ENCODE data around the gene MPL. TPM values are rescaled to one million over a fixed set of nuclear protein-coding genes. Genes with fewer than 3 reads are reported as not detected.

The MPL gene
- total and polyA plus RNA-seq, 9 donors, result 0.35 to 2.6 (median 0.73) TPM; not detected in 1

DNA sequence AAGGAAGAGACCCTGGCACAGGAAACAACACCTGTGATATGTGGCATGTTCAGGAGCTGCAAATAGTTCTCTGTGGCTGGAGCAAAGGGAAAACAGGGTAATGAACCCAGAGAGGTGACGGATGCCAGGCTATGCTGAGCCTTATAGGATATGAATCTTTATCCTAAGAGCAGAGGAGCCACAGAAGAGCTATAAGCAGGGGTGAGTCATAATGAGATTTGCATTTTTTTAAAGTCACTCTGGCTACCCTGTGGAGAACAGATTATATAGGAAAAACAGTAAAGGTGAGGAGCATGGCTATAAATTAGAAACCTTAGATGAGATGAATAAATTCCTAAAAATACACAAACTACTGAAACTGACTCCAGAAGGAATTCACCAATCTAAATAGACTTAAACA is 12.8 kb upstream of the MPL start:
- no peaks in the 10 kb centered on the region for H3K36me3 ChIP-seq
- no peak for DNase-seq
- H3K27me3 ChIP-seq, result no peaks in the 10 kb centered on the region
- H3K4me3 ChIP-seq, result no peak overlapping the region
- no peaks in the 10 kb centered on the region for H3K9me3 ChIP-seq
- TF ChIP-seq, protein P1, sequence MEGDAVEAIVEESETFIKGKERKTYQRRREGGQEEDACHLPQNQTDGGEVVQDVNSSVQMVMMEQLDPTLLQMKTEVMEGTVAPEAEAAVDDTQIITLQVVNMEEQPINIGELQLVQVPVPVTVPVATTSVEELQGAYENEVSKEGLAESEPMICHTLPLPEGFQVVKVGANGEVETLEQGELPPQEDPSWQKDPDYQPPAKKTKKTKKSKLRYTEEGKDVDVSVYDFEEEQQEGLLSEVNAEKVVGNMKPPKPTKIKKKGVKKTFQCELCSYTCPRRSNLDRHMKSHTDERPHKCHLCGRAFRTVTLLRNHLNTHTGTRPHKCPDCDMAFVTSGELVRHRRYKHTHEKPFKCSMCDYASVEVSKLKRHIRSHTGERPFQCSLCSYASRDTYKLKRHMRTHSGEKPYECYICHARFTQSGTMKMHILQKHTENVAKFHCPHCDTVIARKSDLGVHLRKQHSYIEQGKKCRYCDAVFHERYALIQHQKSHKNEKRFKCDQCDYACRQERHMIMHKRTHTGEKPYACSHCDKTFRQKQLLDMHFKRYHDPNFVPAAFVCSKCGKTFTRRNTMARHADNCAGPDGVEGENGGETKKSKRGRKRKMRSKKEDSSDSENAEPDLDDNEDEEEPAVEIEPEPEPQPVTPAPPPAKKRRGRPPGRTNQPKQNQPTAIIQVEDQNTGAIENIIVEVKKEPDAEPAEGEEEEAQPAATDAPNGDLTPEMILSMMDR (IDR thresholded peaks at IDR 0.05), result no peak
- TF ChIP-seq POLR2A (IDR thresholded peaks at IDR 0.05), result no peak
- no peak for TF ChIP-seq EP300 (IDR thresholded peaks at IDR 0.05)
- WGBS, 3 donors, result 91 to 100% (median 96%) methylated on average over 1 of the region's 1 CpG
- no peak overlapping the region for H3K27ac ChIP-seq
- intact Hi-C loops (cut with DNase I), result no loop called here
- no peaks in the 10 kb centered on the region for H3K4me1 ChIP-seq (ENCODE audit: insufficient read depth)

DNA sequence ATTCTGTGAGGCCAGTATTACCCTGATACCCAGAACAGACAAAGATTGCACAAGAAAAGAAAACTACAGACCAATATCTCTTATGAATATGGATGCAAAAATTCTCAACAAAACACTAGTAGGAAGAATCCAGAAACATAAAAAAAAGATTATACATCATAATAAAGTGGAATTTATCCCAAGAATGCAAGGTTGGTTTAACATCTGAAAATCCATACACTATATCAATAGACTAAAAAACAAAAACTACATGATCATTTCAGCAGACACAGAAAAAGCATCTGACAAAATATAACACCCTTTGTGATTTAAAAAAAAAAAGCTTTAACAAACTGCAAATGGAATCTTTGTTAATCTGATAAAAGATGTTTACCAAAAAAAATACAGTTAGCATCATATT is 12.2 kb upstream of the MPL start:
- intact Hi-C loops (cut with DNase I), result no loop called here
- no peak overlapping the region for H3K4me3 ChIP-seq
- no peaks in the 10 kb centered on the region for H3K27me3 ChIP-seq
- no peak overlapping the region for H3K27ac ChIP-seq
- TF ChIP-seq, protein P1 (IDR thresholded peaks at IDR 0.05), result no peak
- TF ChIP-seq POLR2A (IDR thresholded peaks at IDR 0.05), result no peak
- no peak for TF ChIP-seq EP300 (IDR thresholded peaks at IDR 0.05)
- H3K9me3 ChIP-seq, result no peaks in the 10 kb centered on the region
- no peaks in the 10 kb centered on the region for H3K4me1 ChIP-seq (ENCODE audit: insufficient read depth)
- no peaks in the 10 kb centered on the region for H3K36me3 ChIP-seq
- DNase-seq, result no peak

DNA sequence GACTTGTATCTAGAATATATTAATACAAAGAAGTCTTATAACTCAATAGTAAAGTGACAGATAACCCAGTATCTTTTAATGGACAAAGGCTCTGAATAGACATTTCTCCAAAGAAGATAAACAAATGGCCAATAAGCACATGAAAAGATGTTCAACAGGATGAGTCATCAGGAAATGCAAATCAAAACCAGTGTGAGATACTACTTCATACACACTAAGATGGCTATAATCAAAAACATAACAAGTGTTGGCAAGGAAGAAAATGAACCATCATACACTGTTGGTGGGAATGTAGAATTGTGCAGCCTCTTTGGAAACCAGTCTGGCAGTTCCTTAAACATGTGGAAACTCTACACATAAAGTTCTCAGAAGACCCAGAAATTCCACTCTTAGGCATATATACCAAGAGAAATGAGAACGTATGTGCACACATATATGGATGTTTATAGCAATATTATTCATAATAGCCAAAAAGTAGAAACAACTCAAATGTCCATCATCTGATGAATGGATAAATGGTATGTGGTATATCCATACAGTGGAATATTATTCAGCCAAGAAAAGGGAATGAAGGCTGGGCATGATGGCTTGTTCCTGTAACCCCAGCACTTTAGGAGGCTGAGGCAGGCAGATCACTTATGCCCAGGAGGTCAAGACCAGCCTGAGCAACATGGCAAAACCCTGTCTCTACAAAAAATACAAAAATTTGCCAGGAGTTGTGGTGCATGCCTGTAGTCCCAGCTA is 9.9 kb upstream of the MPL start:
- H3K36me3 ChIP-seq, result no peaks in the 10 kb centered on the region
- no peaks in the 10 kb centered on the region for H3K27me3 ChIP-seq
- no peaks in the 10 kb centered on the region for H3K4me1 ChIP-seq (ENCODE audit: insufficient read depth)
- intact Hi-C loops (cut with DNase I), result no loop called here
- WGBS, 3 donors, result 98 to 100% (median 99%) methylated on average over 1 of the region's 1 CpG
- DNase-seq, result no peak
- no peak overlapping the region for H3K4me3 ChIP-seq
- no peaks in the 10 kb centered on the region for H3K9me3 ChIP-seq
- TF ChIP-seq EP300 (IDR thresholded peaks at IDR 0.05) (no peak), POLR2A (IDR thresholded peaks at IDR 0.05) (no peak)
- TF ChIP-seq, protein P1 (IDR thresholded peaks at IDR 0.05), result no peak
- H3K27ac ChIP-seq, result no peak overlapping the region

DNA sequence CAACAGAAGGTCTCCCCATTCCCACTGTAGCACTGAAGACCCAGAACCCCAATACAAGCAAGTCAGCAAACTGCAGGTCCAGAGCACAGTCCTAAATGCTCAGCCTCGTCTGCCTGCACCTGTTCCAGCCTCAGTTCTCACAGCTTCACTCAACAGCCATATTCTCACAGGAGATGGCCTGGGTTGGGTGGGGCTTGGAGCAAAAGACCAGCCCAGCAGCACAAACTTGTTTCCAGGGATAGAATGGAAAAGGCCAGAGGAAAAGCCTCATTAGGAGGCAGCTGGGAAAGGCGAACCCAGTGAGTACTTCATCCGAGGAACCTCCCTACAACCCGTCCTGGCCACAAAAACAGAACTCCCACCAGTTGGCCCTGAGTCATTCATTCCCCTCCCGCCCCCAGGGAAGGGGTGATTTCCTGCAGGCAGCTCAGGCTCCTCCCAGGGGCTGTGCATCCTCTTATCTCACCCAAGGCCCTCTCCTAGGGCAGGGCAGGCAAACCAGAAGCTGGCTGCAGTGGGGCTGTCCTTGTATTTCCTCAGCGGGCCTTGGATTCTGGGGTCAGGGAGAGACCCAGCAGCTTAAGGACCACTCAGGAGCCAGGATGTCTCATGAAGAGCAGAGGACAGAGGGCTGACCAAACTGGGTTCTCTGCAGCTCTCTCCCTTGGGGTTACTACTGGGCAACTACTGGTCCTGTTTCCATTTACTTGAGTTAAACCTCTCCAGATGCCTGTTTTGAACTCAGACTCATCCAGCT is 7.4 kb upstream of the MPL start:
- TF ChIP-seq, protein P1 (IDR thresholded peaks at IDR 0.05), result no peak
- TF ChIP-seq POLR2A (IDR thresholded peaks at IDR 0.05) (no peak), EP300 (IDR thresholded peaks at IDR 0.05) (no peak)
- peak in 4 of 5 donors; percentile 30 to 58 (median 42) for DNase-seq
- Histone ChIP-seq H3K9me3 (no peaks in the 10 kb centered on the region), H3K4me1 (ENCODE audit: insufficient read depth) (no peaks in the 10 kb centered on the region), H3K27me3 (no peaks in the 10 kb centered on the region), H3K27ac (no peak overlapping the region), H3K4me3 (no peak overlapping the region), H3K36me3 (no peaks in the 10 kb centered on the region)
- whole genome bisulfite sequencing, 3 donors, result 12% methylated on average over 6 of the region's 6 CpGs
- intact Hi-C loops (cut with DNase I), result no loop called here

Data from ovary (tissue), 9 donors.